ENCODE results near the gene HCK.

HCK gene

GRCh38 chr20:32135983-32136515 lies 84.0 kb downstream of the HCK start:
- Histone ChIP-seq H3K9me2 (replicated peaks; ENCODE audit: insufficient read depth, low read length) (no peaks in the 10 kb centered on the region), H3K9me3 (replicated peaks; ENCODE audit: insufficient read depth, low read length) (no peaks in the 10 kb centered on the region), H2AFZ (ENCODE audit: low read length) (no peak overlapping the region), H3K79me2 (ENCODE audit: low read length) (peaks cover 35% of the 10 kb centered on the region), H3K4me3 (ENCODE audit: low read length) (no peak overlapping the region), H3K4me1 (ENCODE audit: low read length) (peaks cover 20% of the 10 kb centered on the region), H4K20me1 (ENCODE audit: insufficient read depth, low read length) (no peaks in the 10 kb centered on the region), H3K27me3 (replicated peaks; ENCODE audit: insufficient read depth, low read length) (no peaks in the 10 kb centered on the region), H3K36me3 (replicated peaks; ENCODE audit: insufficient read depth, low read length) (peaks cover 4% of the 10 kb centered on the region; the same call in 1 of the 2 replicates), H3K9ac (ENCODE audit: low read length) (no peak overlapping the region), H3K27ac (ENCODE audit: low read length) (no peak overlapping the region), H3F3A (ENCODE audit: insufficient read depth, low read length) (peaks cover 12% of the 10 kb centered on the region; the same call in 1 of the 2 replicates), H3K4me2 (ENCODE audit: low read depth, low read length) (no peak overlapping the region)
- no peak for DNase-seq
- TF ChIP-seq CTCF (IDR thresholded peaks at IDR 0.05; ENCODE audit: low read length) (no peak), EZH2phosphoT487 (IDR thresholded peaks at IDR 0.05; ENCODE audit: low read length) (no peak), EZH2 (optimal IDR thresholded peaks at IDR 0.05; ENCODE audit: low read depth, low read length) (no peak)

- Histone ChIP-seq H3K9me3 (replicated peaks; ENCODE audit: insufficient read depth, low read length) (no peaks in the 10 kb centered on the region), H3K4me1 (ENCODE audit: low read length) (no peaks in the 10 kb centered on the region), H3K27ac (ENCODE audit: low read length) (no peak overlapping the region), H2AFZ (ENCODE audit: low read length) (no peak overlapping the region), H3K36me3 (replicated peaks; ENCODE audit: insufficient read depth, low read length) (peaks cover 4% of the 10 kb centered on the region; the same call in 1 of the 2 replicates), H3K9ac (ENCODE audit: low read length) (no peak overlapping the region), H3K9me2 (replicated peaks; ENCODE audit: insufficient read depth, low read length) (no peaks in the 10 kb centered on the region), H3K27me3 (replicated peaks; ENCODE audit: insufficient read depth, low read length) (no peaks in the 10 kb centered on the region), H3K79me2 (ENCODE audit: low read length) (peaks cover 16% of the 10 kb centered on the region), H3F3A (ENCODE audit: insufficient read depth, low read length) (no peaks in the 10 kb centered on the region), H3K4me3 (ENCODE audit: low read length) (no peak overlapping the region), H4K20me1 (ENCODE audit: insufficient read depth, low read length) (no peaks in the 10 kb centered on the region), H3K4me2 (ENCODE audit: low read depth, low read length) (no peak overlapping the region)
- TF ChIP-seq EZH2 (optimal IDR thresholded peaks at IDR 0.05; ENCODE audit: low read depth, low read length), result no peak
- no peak for DNase-seq
Measured at GRCh38 chr20:32138921-32139320, 86.9 kb downstream of the HCK start.

- H2AFZ ChIP-seq (ENCODE audit: low read length), result no peak overlapping the region
- no peaks in the 10 kb centered on the region for H3F3A ChIP-seq (ENCODE audit: insufficient read depth, low read length)
- H3K4me3 ChIP-seq (ENCODE audit: low read length), result no peak overlapping the region
- H3K4me1 ChIP-seq (ENCODE audit: low read length), result no peaks in the 10 kb centered on the region
- TF ChIP-seq EZH2phosphoT487 (IDR thresholded peaks at IDR 0.05; ENCODE audit: low read length), result no peak
- TF ChIP-seq EZH2 (optimal IDR thresholded peaks at IDR 0.05; ENCODE audit: low read depth, low read length), result no peak
- no peak for TF ChIP-seq CTCF (IDR thresholded peaks at IDR 0.05; ENCODE audit: low read length)
- no peaks in the 10 kb centered on the region for H3K9me2 ChIP-seq (replicated peaks; ENCODE audit: insufficient read depth, low read length)
- no peaks in the 10 kb centered on the region for H4K20me1 ChIP-seq (ENCODE audit: insufficient read depth, low read length)
- no peak overlapping the region for H3K4me2 ChIP-seq (ENCODE audit: low read depth, low read length)
- peaks cover 10% of the 10 kb centered on the region; the same call in 1 of the 2 replicates for H3K79me2 ChIP-seq (ENCODE audit: low read length)
- peaks cover 4% of the 10 kb centered on the region; the same call in 1 of the 2 replicates for H3K36me3 ChIP-seq (replicated peaks; ENCODE audit: insufficient read depth, low read length)
- H3K9ac ChIP-seq (ENCODE audit: low read length), result no peak overlapping the region
- H3K27me3 ChIP-seq (replicated peaks; ENCODE audit: insufficient read depth, low read length), result no peaks in the 10 kb centered on the region
- no peaks in the 10 kb centered on the region for H3K9me3 ChIP-seq (replicated peaks; ENCODE audit: insufficient read depth, low read length)
- DNase-seq, result no peak
- no peak overlapping the region for H3K27ac ChIP-seq (ENCODE audit: low read length)
Measured at GRCh38 chr20:32139947-32140346, 87.9 kb downstream of the HCK start.

- H3K36me3 ChIP-seq (replicated peaks; ENCODE audit: insufficient read depth, low read length), result peaks cover 4% of the 10 kb centered on the region; the same call in 1 of the 2 replicates
- DNase-seq, result no peak
- no peaks in the 10 kb centered on the region for H3F3A ChIP-seq (ENCODE audit: insufficient read depth, low read length)
- no peak overlapping the region for H3K4me2 ChIP-seq (ENCODE audit: low read depth, low read length)
- no peak for TF ChIP-seq EZH2 (optimal IDR thresholded peaks at IDR 0.05; ENCODE audit: low read depth, low read length)
- no peak for TF ChIP-seq EZH2phosphoT487 (IDR thresholded peaks at IDR 0.05; ENCODE audit: low read length)
- TF ChIP-seq CTCF (IDR thresholded peaks at IDR 0.05; ENCODE audit: low read length), result no peak
- H3K9me2 ChIP-seq (replicated peaks; ENCODE audit: insufficient read depth, low read length), result no peaks in the 10 kb centered on the region
- peaks cover 6% of the 10 kb centered on the region; the same call in 1 of the 2 replicates for H3K79me2 ChIP-seq (ENCODE audit: low read length)
- H3K9ac ChIP-seq (ENCODE audit: low read length), result no peak overlapping the region
- H3K27ac ChIP-seq (ENCODE audit: low read length), result no peak overlapping the region
- no peak overlapping the region for H3K4me3 ChIP-seq (ENCODE audit: low read length)
- H2AFZ ChIP-seq (ENCODE audit: low read length), result no peak overlapping the region
- no peaks in the 10 kb centered on the region for H3K4me1 ChIP-seq (ENCODE audit: low read length)
- H3K27me3 ChIP-seq (replicated peaks; ENCODE audit: insufficient read depth, low read length), result no peaks in the 10 kb centered on the region
- no peaks in the 10 kb centered on the region for H3K9me3 ChIP-seq (replicated peaks; ENCODE audit: insufficient read depth, low read length)
- no peaks in the 10 kb centered on the region for H4K20me1 ChIP-seq (ENCODE audit: insufficient read depth, low read length)
Measured at GRCh38 chr20:32140603-32141002, 88.6 kb downstream of the HCK start.
